GDM1 (cell line): Measurements from ENCODE around the gene DEPDC4.
"Not testable (repeated sequence)": the region's sequence is repeated elsewhere in the genome, so short reads cannot be mapped to it uniquely, and the experiment has no call there.

Experiments used
- DNase-seq: peaks from one replicate; lab custom pipeline; 2025; lab: John Stamatoyannopoulos, UW

DEPDC4 gene

GRCh38 chr12:100266835-100267602, at the start of gene DEPDC4, which contains the start of gene SCYL2:
Gene DEPDC4, minus strand, starts transcription at chr12:100267079. Its CDS starts 3 bp downstream, at chr12:100267076.
Gene SCYL2, plus strand, starts transcription at chr12:100267177. Its CDS starts 15,794 bp downstream, at chr12:100282971.
- DNase-seq, result peak; percentile 95

DNA sequence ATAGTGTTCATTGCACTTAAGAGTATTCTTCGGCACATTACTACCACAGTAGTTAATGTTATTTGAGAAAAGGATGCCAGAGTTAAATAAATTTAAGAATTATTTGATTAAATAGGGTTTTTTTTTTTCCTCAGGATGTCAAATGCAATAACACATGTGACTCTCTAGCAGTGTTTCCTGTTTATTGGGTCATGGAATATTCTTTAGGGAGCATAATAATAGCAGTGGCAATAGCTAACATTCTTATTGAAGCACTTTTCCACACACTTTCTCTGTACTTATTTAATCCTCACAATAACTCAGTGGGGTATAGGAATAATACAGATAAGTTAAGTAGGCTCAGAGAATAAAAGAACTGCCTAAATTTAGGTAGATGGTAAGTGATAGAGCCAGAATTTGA, 44.4 kb upstream of the DEPDC4 start:
- DNase-seq, result no peak

- DNase-seq, result not testable (repeated sequence)
Observed at GRCh38 chr12:100308138-100308537, 41.3 kb upstream of the DEPDC4 start.

DNA sequence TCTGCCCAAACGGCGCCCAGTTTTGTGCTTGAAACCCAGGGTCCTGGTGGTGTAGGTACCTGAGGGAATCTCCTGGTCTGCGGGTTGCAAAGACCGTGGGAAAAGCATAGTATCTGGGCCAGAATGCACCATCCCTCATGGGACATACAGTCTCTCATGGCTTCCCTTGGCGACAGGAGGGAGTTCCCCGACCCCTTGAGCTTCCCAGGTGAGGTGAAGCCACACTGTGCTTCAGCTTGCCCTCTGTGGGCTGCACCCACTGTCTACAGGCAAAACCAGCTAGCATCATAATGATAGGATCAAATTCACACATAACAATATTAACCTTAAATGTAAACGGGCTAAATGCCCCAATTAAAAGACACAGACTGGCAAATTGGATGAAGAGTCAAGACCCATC, 37.5 kb upstream of the DEPDC4 start:
- not testable (repeated sequence) for DNase-seq

DNA sequence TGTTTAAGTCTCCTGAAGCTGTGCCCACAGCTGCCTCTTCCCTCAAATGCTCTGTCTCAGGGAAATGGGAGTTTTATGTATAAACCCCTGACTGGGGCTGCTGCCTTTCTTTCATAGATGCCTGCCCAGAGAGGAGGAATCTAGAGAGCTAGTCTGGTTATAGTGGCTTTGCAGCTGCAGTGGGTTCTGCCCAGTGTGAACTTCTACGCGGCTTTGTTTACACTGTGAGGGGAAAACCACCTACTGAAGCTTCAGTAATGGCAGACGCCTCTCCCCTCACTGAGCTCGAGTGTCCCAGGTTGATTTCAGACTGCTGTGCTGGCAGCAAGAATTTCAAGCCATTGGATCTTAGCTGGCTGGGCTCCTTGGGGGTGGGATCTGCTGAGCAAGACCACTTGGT, 37.0 kb upstream of the DEPDC4 start:
- DNase-seq, result no peak

DNA sequence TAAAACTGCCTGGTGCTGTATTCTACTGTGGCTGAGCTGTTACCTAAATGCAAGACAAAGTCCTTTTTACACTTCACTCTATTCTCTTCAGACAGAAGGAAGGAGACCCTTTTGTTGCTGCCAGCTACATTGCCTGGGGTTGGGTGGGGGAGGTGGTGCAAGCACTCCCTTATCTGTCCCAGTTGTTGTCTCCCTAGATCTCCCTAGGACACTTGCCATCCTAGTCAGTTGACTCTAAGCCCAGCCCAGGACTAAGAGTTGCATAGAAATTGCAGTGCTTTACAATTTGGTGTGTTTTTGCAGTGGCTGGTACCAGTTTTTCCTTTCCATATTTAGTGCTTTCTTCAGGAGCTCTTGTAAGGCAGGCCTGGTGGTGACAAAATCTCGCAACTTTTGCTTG, 35.2 kb upstream of the DEPDC4 start:
- DNase-seq, result no peak

GRCh38 chr12:100295764-100296555, 29.1 kb upstream of the DEPDC4 start:
- DNase-seq, result no peak

DNA sequence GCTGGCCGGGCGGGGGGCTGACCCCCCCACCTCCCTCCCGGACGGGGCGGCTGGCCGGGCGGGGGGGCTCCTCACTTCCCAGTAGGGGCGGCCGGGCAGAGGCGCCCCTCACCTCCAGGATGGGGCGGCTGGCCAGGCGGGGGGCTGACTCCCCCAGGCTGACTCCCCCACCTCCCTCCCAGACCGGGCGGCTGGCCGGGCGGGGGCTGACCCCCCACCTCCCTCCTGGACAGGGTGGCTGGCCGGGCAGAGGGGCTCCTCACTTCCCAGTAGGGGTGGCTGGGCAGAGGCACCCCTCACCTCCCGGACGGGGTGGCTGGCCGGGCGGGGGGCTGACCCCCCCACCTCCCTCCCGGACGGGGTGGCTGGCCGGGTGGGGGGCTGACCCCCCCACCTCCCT, 27.5 kb upstream of the DEPDC4 start:
- DNase-seq, result not testable (repeated sequence)

- DNase-seq, result no peak
Observed at GRCh38 chr12:100293017-100293416, 26.1 kb upstream of the DEPDC4 start.

DNA sequence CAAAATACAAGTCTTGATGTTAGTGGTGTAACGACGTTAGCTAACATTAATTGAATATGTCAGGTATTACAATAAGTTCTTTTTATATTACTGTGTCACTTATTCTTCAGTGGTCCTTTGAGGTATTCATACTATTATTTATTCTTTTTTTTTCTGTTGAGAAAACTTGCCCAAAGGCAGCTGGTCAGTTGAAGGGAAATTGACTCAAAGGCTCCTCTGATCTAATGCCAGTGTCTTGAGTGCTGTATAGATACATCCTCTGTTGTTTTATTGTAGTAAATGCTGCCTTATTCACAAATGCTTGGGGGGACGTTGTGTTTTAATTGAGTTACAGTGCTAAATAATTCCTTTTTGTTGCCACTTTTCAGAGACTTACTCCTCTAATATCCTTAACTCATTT, 23.1 kb upstream of the DEPDC4 start:
- DNase-seq, result no peak

DNA sequence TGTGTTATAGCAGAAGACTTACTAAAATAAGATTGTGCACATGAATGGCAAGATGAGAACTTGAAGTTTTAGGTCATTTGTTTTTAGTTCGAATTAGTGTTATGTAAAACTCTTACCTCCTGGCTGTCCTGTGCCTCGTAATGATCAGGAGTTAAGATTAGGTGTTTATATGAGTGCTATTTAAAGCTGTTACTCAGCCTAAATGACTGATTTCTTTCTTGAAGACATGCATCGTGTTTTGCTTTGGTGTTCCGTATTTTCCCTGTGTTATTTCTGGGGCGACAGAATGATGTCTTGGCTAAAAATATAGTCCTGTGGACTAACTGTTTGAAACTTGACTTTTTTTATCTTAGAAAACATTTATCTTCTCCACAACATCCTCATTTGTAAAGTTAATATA, 22.2 kb upstream of the DEPDC4 start:
- DNase-seq, result no peak

GRCh38 chr12:100284556-100284955, 17.7 kb upstream of the DEPDC4 start:
- not testable (repeated sequence) for DNase-seq

- DNase-seq, result no peak
Observed at GRCh38 chr12:100279607-100280244, 12.8 kb upstream of the DEPDC4 start.

- no peak for DNase-seq
Observed at GRCh38 chr12:100279159-100279558, 12.3 kb upstream of the DEPDC4 start.

GRCh38 chr12:100274291-100274690, 7.4 kb upstream of the DEPDC4 start:
- DNase-seq, result no peak

- no peak for DNase-seq
Observed at GRCh38 chr12:100273782-100274181, 6.9 kb upstream of the DEPDC4 start.

GRCh38 chr12:100268835-100269564, 2.1 kb upstream of the DEPDC4 start:
- DNase-seq, result no peak

- DNase-seq, result no peak
Observed at GRCh38 chr12:100267603-100268281, 863 bp upstream of the DEPDC4 start.

DNA sequence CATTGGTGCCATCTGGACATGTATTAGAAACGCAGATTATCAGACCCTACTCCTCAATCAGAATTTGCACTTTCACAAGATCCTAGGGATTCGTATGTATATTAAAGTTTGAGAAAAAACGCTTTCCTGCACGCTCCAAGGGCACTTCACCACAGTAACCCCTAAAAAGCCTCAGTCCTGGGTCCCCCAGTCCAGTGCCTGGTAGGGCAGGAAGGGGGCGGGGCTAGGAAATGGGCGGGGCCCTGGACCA, 369 bp downstream of the DEPDC4 start:
- no peak for DNase-seq

- DNase-seq, result no peak
Observed at GRCh38 chr12:100265732-100266584, 921 bp downstream of the DEPDC4 start.

DNA sequence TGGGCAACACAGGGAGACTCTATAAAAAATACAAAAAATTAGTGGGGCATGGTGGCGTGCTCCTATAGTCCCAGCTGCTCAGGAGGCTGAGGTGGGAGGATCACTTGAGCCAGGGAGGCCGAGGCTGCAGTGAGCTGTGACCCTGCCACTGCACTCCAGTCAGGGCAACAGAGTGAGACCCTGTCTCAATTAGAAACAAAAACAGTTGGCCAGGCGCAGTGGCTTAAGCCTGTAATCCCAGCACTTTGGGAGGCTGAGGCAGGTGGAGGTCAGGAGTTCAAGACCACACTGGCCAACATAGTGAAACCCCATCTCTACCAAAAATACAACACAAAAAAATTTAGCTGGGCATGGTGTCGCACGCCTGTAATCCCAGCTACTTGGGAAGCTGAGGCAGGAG, 1.8 kb downstream of the DEPDC4 start:
- not testable (repeated sequence) for DNase-seq
